Cardiac fibroblast (primary cell): ENCODE results near the gene PLPPR5.
"Not testable (repeated sequence)": the region's sequence is repeated elsewhere in the genome, so short reads cannot be mapped to it uniquely, and the experiment has no call there.

ENCODE experiments used
- DNase-seq, 2 donors: peaks; one replicate each; pipeline versions ENCODE4 v3.0.0 to v3.0.0-alpha.2; 2010; ENCODE audit warnings: low read depth in 2 of 2
- H3K4me3 ChIP-seq, 2 donors: replicated peaks in 1 of 2; 1 replicate in 1 of 2; 2 replicates in 1 of 2; pipeline ENCODE4 v1.5.1; 2011; ENCODE audit warnings: low read depth in 2 of 2, low read length in 2 of 2, mild to moderate bottlenecking in 2 of 2, moderate library complexity in 1 of 2
- TF ChIP-seq, protein P1 (sequence below): IDR thresholded peaks from one replicate; pipeline ENCODE4 v1.5.1; 2011; ENCODE audit warnings: low read depth, mild to moderate bottlenecking, low read length, inconsistent platforms

Gene PLPPR5

DNA sequence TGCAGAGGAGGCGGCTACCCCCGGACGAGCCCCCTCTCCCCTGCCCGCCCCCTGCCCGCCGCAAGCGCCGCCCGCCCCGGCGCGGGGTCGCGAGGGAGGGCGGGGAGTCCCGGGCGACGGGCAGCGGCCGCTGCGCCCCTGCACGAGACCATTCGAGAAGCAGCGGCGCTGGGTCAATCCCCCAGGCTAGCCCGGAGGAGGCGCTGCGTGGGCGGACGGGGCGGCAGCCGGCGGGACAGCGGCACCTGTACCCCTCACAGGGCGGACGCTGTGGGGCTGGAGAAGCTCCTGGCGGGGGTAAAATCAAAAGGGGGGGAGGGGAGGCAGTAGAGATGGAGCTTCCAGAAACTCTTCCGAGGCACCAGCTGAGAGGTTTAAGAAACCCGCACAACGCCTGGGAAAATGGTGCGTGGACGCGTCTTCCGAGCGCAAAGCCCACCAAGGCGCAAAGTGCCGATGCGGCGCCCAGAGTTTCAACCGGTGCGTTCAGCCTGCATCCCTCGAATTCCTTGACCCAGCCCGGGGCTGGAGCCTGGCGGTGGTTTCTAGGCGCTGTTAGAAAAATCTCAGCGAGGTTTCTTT, at the start of gene PLPPR5:
TSS of gene PLPPR5 (minus strand) at position 1 of the 582 bp plus-strand sequence. CDS start 190 bp downstream, outside the sequence.
- TF ChIP-seq, protein P1, sequence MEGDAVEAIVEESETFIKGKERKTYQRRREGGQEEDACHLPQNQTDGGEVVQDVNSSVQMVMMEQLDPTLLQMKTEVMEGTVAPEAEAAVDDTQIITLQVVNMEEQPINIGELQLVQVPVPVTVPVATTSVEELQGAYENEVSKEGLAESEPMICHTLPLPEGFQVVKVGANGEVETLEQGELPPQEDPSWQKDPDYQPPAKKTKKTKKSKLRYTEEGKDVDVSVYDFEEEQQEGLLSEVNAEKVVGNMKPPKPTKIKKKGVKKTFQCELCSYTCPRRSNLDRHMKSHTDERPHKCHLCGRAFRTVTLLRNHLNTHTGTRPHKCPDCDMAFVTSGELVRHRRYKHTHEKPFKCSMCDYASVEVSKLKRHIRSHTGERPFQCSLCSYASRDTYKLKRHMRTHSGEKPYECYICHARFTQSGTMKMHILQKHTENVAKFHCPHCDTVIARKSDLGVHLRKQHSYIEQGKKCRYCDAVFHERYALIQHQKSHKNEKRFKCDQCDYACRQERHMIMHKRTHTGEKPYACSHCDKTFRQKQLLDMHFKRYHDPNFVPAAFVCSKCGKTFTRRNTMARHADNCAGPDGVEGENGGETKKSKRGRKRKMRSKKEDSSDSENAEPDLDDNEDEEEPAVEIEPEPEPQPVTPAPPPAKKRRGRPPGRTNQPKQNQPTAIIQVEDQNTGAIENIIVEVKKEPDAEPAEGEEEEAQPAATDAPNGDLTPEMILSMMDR = no peak
- DNase-seq = no peak
- H3K4me3 ChIP-seq = peak within 1 kb of the TSS; percentile 29 to 33

DNA sequence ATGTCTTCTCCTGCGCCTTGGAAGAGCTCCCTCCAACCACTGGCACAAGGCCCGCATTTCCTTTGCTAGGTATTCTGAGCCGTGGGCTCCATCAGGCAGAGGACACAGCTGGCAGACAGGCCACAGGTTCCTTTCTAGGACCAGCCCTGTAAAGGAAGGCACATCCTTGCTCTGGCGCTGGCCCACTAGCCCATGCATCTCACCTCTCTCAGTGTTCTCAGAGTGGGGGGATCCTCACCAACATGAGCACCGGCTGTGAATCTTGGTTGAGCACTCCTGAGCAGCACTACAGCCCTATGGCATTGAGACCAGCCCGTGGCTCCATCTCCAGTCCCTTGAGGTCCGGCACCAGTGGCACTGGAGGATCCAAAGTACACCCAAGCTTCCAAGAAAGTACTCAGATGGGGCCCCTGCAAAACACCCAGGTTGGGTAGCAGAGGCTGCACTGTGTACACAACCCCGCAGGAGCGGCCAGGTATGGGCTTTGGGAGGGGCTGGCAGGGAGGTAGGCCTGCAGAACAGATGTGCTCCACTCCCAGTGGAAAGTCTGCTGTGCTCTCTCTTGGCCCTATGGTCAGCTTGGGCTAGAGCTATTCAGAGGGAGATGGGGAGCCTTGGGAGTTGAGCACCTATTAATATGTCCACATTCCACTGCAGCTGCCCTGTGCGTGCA, 47.1 kb upstream of the PLPPR5 start:
- TF ChIP-seq, protein P1 = no peak
- DNase-seq = no peak
- H3K4me3 ChIP-seq = no peak overlapping the region

GRCh38 chr1:99049745-99050144, 45.1 kb upstream of the PLPPR5 start:
- no peak for DNase-seq

DNA sequence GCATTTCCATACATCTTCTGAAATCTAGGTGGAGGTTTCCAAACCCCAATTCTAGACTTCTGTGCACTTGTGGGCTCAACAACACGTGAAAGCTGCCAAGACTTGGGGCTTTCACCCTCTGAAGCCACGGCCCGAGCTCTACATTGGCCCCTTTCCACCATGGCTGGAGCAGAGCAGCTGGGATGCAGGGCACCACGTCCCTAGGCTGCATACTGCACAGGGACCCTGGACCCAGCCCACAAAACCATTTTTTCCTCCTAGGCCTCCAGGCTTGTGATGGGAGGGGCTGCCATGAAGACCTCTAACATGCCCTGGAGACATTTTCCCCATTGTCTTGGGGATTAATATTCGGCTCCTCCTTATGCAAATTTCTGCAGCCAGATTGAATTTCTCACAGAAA, 32.1 kb upstream of the PLPPR5 start:
- not testable (repeated sequence) for H3K4me3 ChIP-seq

More at GRCh38 chr1:99049745-99050144, 45.1 kb upstream of the PLPPR5 start:
- TF ChIP-seq, protein P1 = no peak
- H3K4me3 ChIP-seq = no peak overlapping the region

GRCh38 chr1:99018313-99018712, 13.7 kb upstream of the PLPPR5 start:
- TF ChIP-seq, protein P1 = no peak

More for the DNA sequence above, 32.1 kb upstream of the PLPPR5 start:
- not testable (repeated sequence) for DNase-seq

DNA sequence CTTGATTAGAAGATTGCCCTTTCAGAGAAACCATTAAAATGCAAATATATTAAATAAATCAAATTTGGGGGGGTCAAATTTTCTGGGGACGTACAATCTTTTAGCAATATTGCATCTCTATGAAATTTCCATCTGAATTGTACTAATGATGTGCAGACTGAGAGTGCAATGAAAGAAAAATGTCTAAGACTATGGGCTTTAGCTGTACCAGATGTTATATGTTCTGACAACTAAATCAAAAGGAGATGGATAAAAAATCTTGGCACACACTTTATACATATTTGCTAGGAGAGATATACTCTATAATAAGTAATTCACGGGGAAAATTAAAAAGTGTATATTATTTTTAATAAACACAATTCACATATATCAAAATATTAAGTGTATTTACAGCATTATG, 13.0 kb upstream of the PLPPR5 start:
- no peak overlapping the region for H3K4me3 ChIP-seq
- TF ChIP-seq, protein P1 = no peak
- no peak for DNase-seq

More at GRCh38 chr1:99018313-99018712, 13.7 kb upstream of the PLPPR5 start:
- no peak for DNase-seq
- H3K4me3 ChIP-seq = no peak overlapping the region

DNA sequence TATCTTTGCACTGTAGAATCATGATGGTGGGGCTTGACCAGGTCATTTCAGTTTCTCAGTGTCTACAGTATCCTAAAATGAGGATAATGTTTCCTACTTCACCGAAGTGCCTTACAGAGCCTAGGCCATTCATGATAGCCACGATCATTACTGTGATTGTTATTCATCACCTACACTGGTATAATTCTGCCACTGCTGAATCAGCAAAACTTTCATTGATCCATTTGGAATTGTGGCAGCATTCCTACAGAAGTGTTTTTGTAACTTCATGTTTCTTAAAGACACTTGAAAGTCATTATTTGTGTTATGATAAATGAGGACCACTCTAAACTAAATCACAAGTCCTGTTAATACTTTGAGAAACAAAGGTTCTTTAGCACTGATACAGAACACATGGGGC, 6.0 kb upstream of the PLPPR5 start:
- H3K4me3 ChIP-seq = no peak overlapping the region
- no peak for DNase-seq
- TF ChIP-seq, protein P1 = no peak
